ENCODE data around the gene VWA5B1. TPM values are rescaled to one million over a fixed set of nuclear protein-coding genes. Genes with fewer than 3 reads are reported as not detected.

Gene VWA5B1
- total RNA-seq, 3 donors from 2014 or later (not counting 1 experiment from before 2014, with no cell fraction given) = not detected

DNA sequence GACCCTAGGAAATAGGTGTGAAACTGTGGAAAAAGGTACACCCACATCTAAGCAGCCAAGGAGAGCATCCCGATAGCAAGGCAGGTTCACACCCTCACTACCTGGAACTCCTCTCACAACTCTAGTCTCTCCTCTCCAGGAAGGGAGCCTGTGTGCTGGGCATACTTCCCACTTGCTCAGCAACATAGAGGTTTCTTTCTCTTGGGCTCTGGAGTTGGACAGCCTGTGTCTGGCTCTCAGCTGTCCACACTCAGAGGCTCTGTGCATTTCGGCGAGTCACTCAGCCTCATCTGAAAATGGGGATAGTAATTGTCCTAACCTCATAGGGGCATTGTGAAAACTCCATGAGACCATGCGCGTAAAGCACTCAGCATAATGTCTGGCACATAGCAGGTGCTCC, 29.6 kb upstream of the VWA5B1 start:
- H3K4me1 ChIP-seq (ENCODE audit: control insufficient read depth, insufficient read depth, low read length) = no peaks in the 10 kb centered on the region
- no peaks in the 10 kb centered on the region for H3K9me3 Mint-ChIP-seq
- TF ChIP-seq, protein P1, sequence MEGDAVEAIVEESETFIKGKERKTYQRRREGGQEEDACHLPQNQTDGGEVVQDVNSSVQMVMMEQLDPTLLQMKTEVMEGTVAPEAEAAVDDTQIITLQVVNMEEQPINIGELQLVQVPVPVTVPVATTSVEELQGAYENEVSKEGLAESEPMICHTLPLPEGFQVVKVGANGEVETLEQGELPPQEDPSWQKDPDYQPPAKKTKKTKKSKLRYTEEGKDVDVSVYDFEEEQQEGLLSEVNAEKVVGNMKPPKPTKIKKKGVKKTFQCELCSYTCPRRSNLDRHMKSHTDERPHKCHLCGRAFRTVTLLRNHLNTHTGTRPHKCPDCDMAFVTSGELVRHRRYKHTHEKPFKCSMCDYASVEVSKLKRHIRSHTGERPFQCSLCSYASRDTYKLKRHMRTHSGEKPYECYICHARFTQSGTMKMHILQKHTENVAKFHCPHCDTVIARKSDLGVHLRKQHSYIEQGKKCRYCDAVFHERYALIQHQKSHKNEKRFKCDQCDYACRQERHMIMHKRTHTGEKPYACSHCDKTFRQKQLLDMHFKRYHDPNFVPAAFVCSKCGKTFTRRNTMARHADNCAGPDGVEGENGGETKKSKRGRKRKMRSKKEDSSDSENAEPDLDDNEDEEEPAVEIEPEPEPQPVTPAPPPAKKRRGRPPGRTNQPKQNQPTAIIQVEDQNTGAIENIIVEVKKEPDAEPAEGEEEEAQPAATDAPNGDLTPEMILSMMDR (IDR thresholded peaks at IDR 0.05) = no peak
- H3K27ac ChIP-seq (ENCODE audit: low read length) = no peak overlapping the region
- WGBS (ENCODE audit: insufficient coverage) = 92% methylated on average over 5 of the region's 5 CpGs
- H3K4me3 ChIP-seq (ENCODE audit: low read length) = no peak overlapping the region
- H3K27me3 Mint-ChIP-seq (ENCODE audit: low read depth in 2 of 2) = peaks cover 15 to 40% of the 10 kb centered on the region in 2 donors
- intact Hi-C loops (cut with micrococcal nuclease) = no loop called here
- H3K27ac Mint-ChIP-seq = no peak overlapping the region
- H3K36me3 Mint-ChIP-seq = no peaks in the 10 kb centered on the region
- ATAC-seq (no peak), DNase-seq (no peak)
- no peak overlapping the region for H3K4me3 Mint-ChIP-seq
- no peaks in the 10 kb centered on the region for H3K27me3 ChIP-seq (ENCODE audit: control insufficient read depth, insufficient read depth, low read length)
- no peaks in the 10 kb centered on the region for H3K9me3 ChIP-seq (ENCODE audit: control insufficient read depth, insufficient read depth, low read length)
- no peaks in the 10 kb centered on the region for H3K4me1 Mint-ChIP-seq
- no peaks in the 10 kb centered on the region for H3K36me3 ChIP-seq (ENCODE audit: control insufficient read depth, insufficient read depth, low read length)

DNA sequence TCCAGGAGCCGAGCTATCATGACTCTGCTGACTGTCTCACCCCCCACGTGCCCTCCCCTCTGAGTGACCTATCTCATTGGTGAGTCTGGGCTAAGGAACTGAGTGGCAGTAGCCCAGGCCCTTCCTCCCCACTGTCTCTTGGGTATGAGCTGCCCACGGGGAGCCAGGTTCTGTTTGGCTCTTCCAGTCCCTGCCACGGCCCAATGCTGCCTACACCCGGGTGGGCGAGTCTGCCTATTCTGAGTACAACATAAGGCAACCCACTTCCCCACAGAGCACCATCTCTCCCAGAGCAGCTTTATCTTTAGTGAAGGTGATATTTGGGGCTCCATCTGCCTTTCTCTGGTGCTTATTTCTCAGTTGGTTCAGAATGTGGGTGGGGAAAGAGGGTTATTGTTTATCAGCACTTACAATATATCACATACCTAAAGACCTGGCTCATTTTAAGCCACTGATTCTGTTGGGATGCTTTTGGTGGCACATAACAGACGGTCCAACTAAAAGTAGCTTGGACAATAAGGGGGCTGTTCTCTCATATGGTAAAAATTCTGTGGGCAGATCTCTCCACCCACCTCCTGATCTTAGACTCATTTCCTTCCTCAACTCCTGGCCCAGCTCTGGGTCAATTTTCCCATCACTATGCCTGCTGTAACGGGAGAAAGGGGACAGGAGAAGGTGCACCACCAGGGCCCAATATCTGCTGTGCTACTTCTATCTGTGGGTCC, 27.7 kb upstream of the VWA5B1 start:
- Histone ChIP-seq H3K4me3 (ENCODE audit: low read length) (no peak overlapping the region), H3K36me3 (ENCODE audit: control insufficient read depth, insufficient read depth, low read length) (no peaks in the 10 kb centered on the region), H3K9me3 (ENCODE audit: control insufficient read depth, insufficient read depth, low read length) (no peaks in the 10 kb centered on the region), H3K4me1 (ENCODE audit: control insufficient read depth, insufficient read depth, low read length) (no peaks in the 10 kb centered on the region), H3K27me3 (ENCODE audit: control insufficient read depth, insufficient read depth, low read length) (no peaks in the 10 kb centered on the region), H3K27ac (ENCODE audit: low read length) (no peak overlapping the region)
- H3K4me3 Mint-ChIP-seq = no peak overlapping the region
- no peaks in the 10 kb centered on the region for H3K9me3 Mint-ChIP-seq
- H3K4me1 Mint-ChIP-seq = no peaks in the 10 kb centered on the region
- no peaks in the 10 kb centered on the region for H3K36me3 Mint-ChIP-seq
- no peak overlapping the region for H3K27ac Mint-ChIP-seq
- ATAC-seq (peak in 1 of 3 donors; percentile 13), DNase-seq (no peak)
- WGBS (ENCODE audit: insufficient coverage) = 73% methylated on average over 7 of the region's 8 CpGs
- intact Hi-C loops (cut with micrococcal nuclease) = no loop called here
- TF ChIP-seq, protein P1 (IDR thresholded peaks at IDR 0.05) = no peak
- peaks cover 13 to 41% of the 10 kb centered on the region in 2 donors for H3K27me3 Mint-ChIP-seq (ENCODE audit: low read depth in 2 of 2)

DNA sequence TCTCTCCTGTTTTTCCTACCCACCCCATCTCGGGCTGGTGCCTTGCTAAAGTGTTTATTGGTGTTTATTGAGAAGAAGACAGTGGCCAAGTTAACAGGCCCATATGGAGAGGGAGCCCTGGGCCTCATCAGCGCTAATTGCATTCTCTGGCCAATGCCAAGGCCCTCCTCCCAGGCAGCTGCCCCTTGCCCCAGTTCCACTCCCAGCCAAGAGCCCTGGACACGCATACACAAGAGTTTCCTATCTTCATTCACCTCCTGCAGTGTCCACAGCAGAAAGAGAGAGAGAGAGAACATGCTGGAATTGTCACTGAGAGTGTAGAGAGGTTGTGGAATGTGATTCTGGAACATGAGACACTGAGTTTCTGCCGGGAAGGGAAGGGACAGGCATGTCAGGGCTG, 25.4 kb upstream of the VWA5B1 start:
- Histone ChIP-seq H3K36me3 (ENCODE audit: control insufficient read depth, insufficient read depth, low read length) (no peaks in the 10 kb centered on the region), H3K4me1 (ENCODE audit: control insufficient read depth, insufficient read depth, low read length) (no peaks in the 10 kb centered on the region), H3K27ac (ENCODE audit: low read length) (no peak overlapping the region), H3K4me3 (ENCODE audit: low read length) (no peak overlapping the region), H3K9me3 (ENCODE audit: control insufficient read depth, insufficient read depth, low read length) (no peaks in the 10 kb centered on the region), H3K27me3 (ENCODE audit: control insufficient read depth, insufficient read depth, low read length) (no peaks in the 10 kb centered on the region)
- TF ChIP-seq, protein P1 (IDR thresholded peaks at IDR 0.05) = no peak
- Mint-ChIP-seq H3K36me3 (no peaks in the 10 kb centered on the region), H3K9me3 (no peaks in the 10 kb centered on the region), H3K4me1 (no peaks in the 10 kb centered on the region), H3K27me3 (ENCODE audit: low read depth in 2 of 2) (peaks cover 17 to 57% of the 10 kb centered on the region in 2 donors), H3K27ac (no peak overlapping the region), H3K4me3 (no peak overlapping the region)
- ATAC-seq = no peak
- intact Hi-C loops (cut with micrococcal nuclease) = no loop called here
- DNase-seq = no peak
- WGBS (ENCODE audit: insufficient coverage) = 79% methylated on average over 2 of the region's 4 CpGs

DNA sequence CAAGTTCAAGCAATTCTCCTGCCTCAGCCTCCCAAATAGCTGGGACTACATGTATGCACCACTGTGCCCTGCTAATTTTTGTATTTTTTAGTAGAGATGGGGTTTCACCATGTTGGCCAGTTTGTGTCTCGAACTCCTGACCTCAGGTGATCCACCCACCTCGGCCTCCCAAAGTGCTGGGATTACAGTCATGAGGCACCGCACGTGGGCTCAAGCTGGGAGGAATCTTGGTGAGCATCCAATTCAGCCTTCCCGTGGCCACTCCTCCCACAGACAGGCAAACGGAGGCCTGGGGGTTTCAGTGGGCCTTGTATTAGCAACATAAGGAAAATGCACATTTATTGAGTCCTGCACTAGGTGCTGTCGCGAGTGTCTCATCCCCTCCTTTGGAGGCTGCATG, 24.5 kb upstream of the VWA5B1 start:
- 88% methylated on average over 8 of the region's 8 CpGs for WGBS (ENCODE audit: insufficient coverage)
- TF ChIP-seq, protein P1 (IDR thresholded peaks at IDR 0.05) = no peak
- Mint-ChIP-seq H3K27me3 (ENCODE audit: low read depth in 2 of 2) (peaks cover 25 to 61% of the 10 kb centered on the region in 2 donors), H3K9me3 (no peaks in the 10 kb centered on the region), H3K4me3 (no peak overlapping the region), H3K36me3 (no peaks in the 10 kb centered on the region), H3K4me1 (no peaks in the 10 kb centered on the region), H3K27ac (no peak overlapping the region)
- Histone ChIP-seq H3K36me3 (ENCODE audit: control insufficient read depth, insufficient read depth, low read length) (no peaks in the 10 kb centered on the region), H3K9me3 (ENCODE audit: control insufficient read depth, insufficient read depth, low read length) (no peaks in the 10 kb centered on the region), H3K27ac (ENCODE audit: low read length) (no peak overlapping the region), H3K4me3 (ENCODE audit: low read length) (no peak overlapping the region), H3K4me1 (ENCODE audit: control insufficient read depth, insufficient read depth, low read length) (no peaks in the 10 kb centered on the region), H3K27me3 (ENCODE audit: control insufficient read depth, insufficient read depth, low read length) (no peaks in the 10 kb centered on the region)
- DNase-seq (no peak), ATAC-seq (no peak)
- intact Hi-C loops (cut with micrococcal nuclease) = no loop called here
